Heart left ventricle (tissue), 16 donors: ENCODE results near the gene AEBP1. TPM values are rescaled to one million over a fixed set of nuclear protein-coding genes. Genes with fewer than 3 reads are reported as not detected.

Experiments
- ATAC-seq, 4 donors: fragments of 200-7000 bp; cut with Tn5 transposase; one replicate each; pipeline ENCODE4 v1.9.1; 2020 to 2022; ENCODE audit warnings: moderate library complexity in 4 of 4, mild to moderate bottlenecking in 3 of 4, moderate number of reproducible peaks in 1 of 4
- DNase-seq, 5 donors: peaks; one replicate each; pipeline ENCODE4 v3.0.0-alpha.2; 2020
- H3K27ac ChIP-seq, 12 donors: fragments of 200-600 bp; sonication (generic) in 4 of 12; one replicate each; pipeline versions ENCODE4 v1.5.0 to v1.8.0; 2016 to 2022; ENCODE audit warnings: mild to moderate bottlenecking in 2 of 12
- H3K27me3 ChIP-seq, 9 donors: fragments of 200-600 bp; sonication (generic) in 2 of 9; one replicate each; pipeline versions ENCODE4 v1.5.1 to v1.8.0; 2016 to 2022; ENCODE audit warnings: mild to moderate bottlenecking in 3 of 9
- H3K36me3 ChIP-seq, 9 donors: fragments of 200-600 bp; sonication (generic) in 2 of 9; one replicate each; pipeline versions ENCODE4 v1.5.0 to v1.8.0; 2018 to 2022; ENCODE audit warnings: mild to moderate bottlenecking in 2 of 9
- H3K4me1 ChIP-seq, 12 donors: fragments of 200-600 bp; sonication (generic) in 4 of 12; one replicate each; pipeline versions ENCODE4 v1.5.0 to v1.8.0; 2016 to 2022; ENCODE audit warnings: mild to moderate bottlenecking in 3 of 12
- H3K4me3 ChIP-seq, 12 donors: fragments of 200-600 bp; sonication (generic) in 4 of 12; one replicate each; pipeline versions ENCODE4 v1.5.0 to v1.8.0; 2017 to 2022; ENCODE audit warnings: mild to moderate bottlenecking in 9 of 12, moderate library complexity in 4 of 12
- H3K9me3 ChIP-seq, 12 donors: fragments of 200-600 bp; sonication (generic) in 4 of 12; one replicate each; pipeline versions ENCODE4 v1.5.0 to v1.8.0; 2016 to 2022; ENCODE audit warnings: mild to moderate bottlenecking in 1 of 12
- POLR2A ChIP-seq, 2 donors: fragments of 450-650 bp; IDR thresholded peaks; one replicate each; pipeline ENCODE4 v1.6.1; 2017; ENCODE audit warnings: antibody characterized with exemption in 2 of 2, mild to moderate bottlenecking in 2 of 2, moderate library complexity in 2 of 2
- WGBS, 4 donors: extraction: QIAGEN DNeasy Blood & Tissue Kit in 2 of 4; methylation state at CpG; one replicate each; pipeline versions ENCODE4 v1.1.5 to v1.1.7; 2013 to 2018; 5-methylcytosine and 5-hydroxymethylcytosine counted together
- intact Hi-C, 10 donors: fragments of 100-400 bp; cut with DNase I; formaldehyde crosslinking; loops; one replicate each; pipeline versions ENCODE4 v1.11.1 to v1.14.2; 2022
- polyA plus RNA-seq, 2 donors: library from polyadenylated mRNA; stranded (reverse); fragments of 200-250 nt; gene quantifications; one replicate each; pipeline ENCODE4 v1.2.3, GENCODE V29; 2013
- total RNA-seq, 9 donors: library from RNA; depleted of rRNA in 2 of 9; stranded (reverse); fragments of >200 nt in 2 of 9; fragmentation: NEBNext Ultra II Directional in 3 of 9; extraction: Animal tissue kit (Norgen Biotek cat#: 25700) in 3 of 9; gene quantifications; one replicate each; pipeline versions ENCODE4 v1.1.0 to v1.2.4, GENCODE V29; 2016 to 2023
- TF ChIP-seq, protein P1 (sequence below), 12 donors: fragments of 200-600 bp; sonication (generic) in 4 of 12; IDR thresholded peaks; one replicate each; pipeline versions ENCODE4 v1.5.0 to v1.8.0; 2018 to 2022; ENCODE audit warnings: antibody characterized with exemption in 12 of 12, mild to moderate bottlenecking in 5 of 12
- donor health status: ischemic (EF 13 %, LVEDD 7.1; RV severe dilation, severe dysfunction).
- donor health status: healthy with polysubstance abuse.
- donor health status: DM: no; HTN: yes; CAD: no.
- donor health status: DM: no; HTN: no; CAD: no.
- donor health status: ischemic (EF 25% LVEDD 6.9; RV normal size, moderate dysfunction).
- donor health status: ischemic (EF 25% LVEDD 5.7; RV mildly dilated, moderate dysfunction).
- donor health status: healthy.
- donor health status: DM: yes; HTN: yes; CAD: no.
- donor health status: ischemic (EF 35%, LVEDD 5.7; RV mildly dilated, moderate dysfunction).
- donor health status: nonischemic (EF 11% LVEDD 7.7; RV severe dilation, severe dysfunction).
- donor health status: DM: yes; HTN: yes; CAD: no.
- donor health status: PGD.
- donor health status: ischemic (EF 29% LVEDD 5.4; RV normal size, mild dysfunction).
- donor health status: nonischemic (EF 23%, LVEDD 6.1; RV moderate dilation, normal function).

AEBP1 gene
- total and polyA plus RNA-seq, 11 donors = 10.9 to 51.1 (median 23.2) TPM

GRCh38 chr7:44108768-44109750 lies 4.9 kb downstream of the AEBP1 start:
- Histone ChIP-seq H3K9me3 (no peaks in the 10 kb centered on the region), H3K4me3 (peak overlapping the region in 1 of 12 donors; percentile 75), H3K4me1 (peaks cover 0 to 30% (median 4%) of the 10 kb centered on the region in 12 donors), H3K27me3 (peaks cover 0 to 9% (median 0%) of the 10 kb centered on the region in 9 donors), H3K36me3 (peaks cover 0 to 69% (median 11%) of the 10 kb centered on the region in 9 donors), H3K27ac (no peak overlapping the region)
- DNase-seq (peak in 2 of 5 donors; percentile 21 to 58), ATAC-seq (no peak)
- WGBS, 4 donors = 86 to 88% (median 86%) methylated on average over 16 to 21 of the region's 21 CpGs
- no peak for TF ChIP-seq POLR2A (IDR thresholded peaks at IDR 0.05)
- TF ChIP-seq, protein P1, sequence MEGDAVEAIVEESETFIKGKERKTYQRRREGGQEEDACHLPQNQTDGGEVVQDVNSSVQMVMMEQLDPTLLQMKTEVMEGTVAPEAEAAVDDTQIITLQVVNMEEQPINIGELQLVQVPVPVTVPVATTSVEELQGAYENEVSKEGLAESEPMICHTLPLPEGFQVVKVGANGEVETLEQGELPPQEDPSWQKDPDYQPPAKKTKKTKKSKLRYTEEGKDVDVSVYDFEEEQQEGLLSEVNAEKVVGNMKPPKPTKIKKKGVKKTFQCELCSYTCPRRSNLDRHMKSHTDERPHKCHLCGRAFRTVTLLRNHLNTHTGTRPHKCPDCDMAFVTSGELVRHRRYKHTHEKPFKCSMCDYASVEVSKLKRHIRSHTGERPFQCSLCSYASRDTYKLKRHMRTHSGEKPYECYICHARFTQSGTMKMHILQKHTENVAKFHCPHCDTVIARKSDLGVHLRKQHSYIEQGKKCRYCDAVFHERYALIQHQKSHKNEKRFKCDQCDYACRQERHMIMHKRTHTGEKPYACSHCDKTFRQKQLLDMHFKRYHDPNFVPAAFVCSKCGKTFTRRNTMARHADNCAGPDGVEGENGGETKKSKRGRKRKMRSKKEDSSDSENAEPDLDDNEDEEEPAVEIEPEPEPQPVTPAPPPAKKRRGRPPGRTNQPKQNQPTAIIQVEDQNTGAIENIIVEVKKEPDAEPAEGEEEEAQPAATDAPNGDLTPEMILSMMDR (IDR thresholded peaks at IDR 0.05) = no peak
- intact Hi-C loops = no loop called here

- Histone ChIP-seq H3K27me3 (peaks cover 0 to under 1% (median 0%) of the 10 kb centered on the region in 9 donors), H3K4me3 (no peak overlapping the region), H3K27ac (no peak overlapping the region), H3K9me3 (no peaks in the 10 kb centered on the region), H3K36me3 (peaks cover 0 to 78% (median 18%) of the 10 kb centered on the region in 9 donors), H3K4me1 (peaks cover 0 to 36% (median 11%) of the 10 kb centered on the region in 12 donors)
- intact Hi-C loops = no loop called here
- ATAC-seq = no peak
- TF ChIP-seq, protein P1 (IDR thresholded peaks at IDR 0.05) = no peak
- no peak for TF ChIP-seq POLR2A (IDR thresholded peaks at IDR 0.05)
- WGBS, 4 donors = 94 to 96% (median 95%) methylated on average over 18 of the region's 18 CpGs
- DNase-seq = peak in 1 of 5 donors; percentile 14
Observed at GRCh38 chr7:44109991-44110390, 5.8 kb downstream of the AEBP1 start.

DNA sequence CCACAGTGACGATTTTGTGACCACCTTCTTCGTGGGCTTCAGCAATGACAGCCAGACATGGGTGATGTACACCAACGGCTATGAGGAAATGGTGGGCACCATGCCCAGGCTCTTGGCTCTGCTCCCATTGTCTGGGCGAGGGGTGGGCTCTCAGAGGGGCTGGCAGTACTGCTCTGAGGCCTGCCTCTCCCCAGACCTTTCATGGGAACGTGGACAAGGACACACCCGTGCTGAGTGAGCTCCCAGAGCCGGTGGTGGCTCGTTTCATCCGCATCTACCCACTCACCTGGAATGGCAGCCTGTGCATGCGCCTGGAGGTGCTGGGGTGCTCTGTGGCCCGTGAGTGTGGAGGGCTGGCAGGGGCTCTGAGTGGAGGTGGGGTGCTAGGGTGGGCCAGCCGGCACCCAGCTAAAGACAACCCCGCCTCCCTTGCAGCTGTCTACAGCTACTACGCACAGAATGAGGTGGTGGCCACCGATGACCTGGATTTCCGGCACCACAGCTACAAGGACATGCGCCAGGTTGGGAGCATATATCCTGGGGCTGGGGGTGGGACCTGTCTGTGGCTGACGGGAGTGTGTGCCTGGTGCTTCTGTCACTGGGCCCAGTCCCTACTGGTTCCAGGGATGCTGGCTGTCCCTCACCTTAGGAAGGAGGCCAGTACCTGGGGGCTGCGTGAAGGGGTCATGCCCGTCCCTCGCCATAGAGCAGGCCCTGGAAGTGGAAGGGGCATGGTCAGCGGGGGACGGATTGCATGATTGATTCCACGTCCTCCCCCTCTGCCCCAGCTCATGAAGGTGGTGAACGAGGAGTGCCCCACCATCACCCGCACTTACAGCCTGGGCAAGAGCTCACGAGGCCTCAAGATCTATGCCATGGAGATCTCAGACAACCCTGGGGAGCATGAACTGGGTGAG lies 6.8 kb downstream of the AEBP1 start:
- H3K9me3 ChIP-seq = no peaks in the 10 kb centered on the region
- 77 to 83% (median 80%) methylated on average over 17 to 27 of the region's 27 CpGs for WGBS, 4 donors
- no peak for TF ChIP-seq POLR2A (IDR thresholded peaks at IDR 0.05)
- TF ChIP-seq, protein P1 (IDR thresholded peaks at IDR 0.05) = no peak
- H3K27me3 ChIP-seq = no peaks in the 10 kb centered on the region
- no peak overlapping the region for H3K4me3 ChIP-seq
- H3K36me3 ChIP-seq = peaks cover 0 to 87% (median 22%) of the 10 kb centered on the region in 9 donors
- DNase-seq = peak in 2 of 5 donors; percentile 22 to 58
- intact Hi-C loops = no loop called here
- no peak overlapping the region for H3K27ac ChIP-seq
- no peak for ATAC-seq
- peaks cover 0 to 32% (median 13%) of the 10 kb centered on the region in 12 donors for H3K4me1 ChIP-seq
